Neuron (in vitro differentiated cells): ENCODE measurements around the gene MGAT5.

Experiments
- H2AFZ ChIP-seq: one replicate; pipeline ENCODE4 v1.6.1; 2013; ENCODE audit warnings: low read depth, mild to moderate bottlenecking, inconsistent platforms, low read length, moderate library complexity
- H3K27me3 ChIP-seq: one replicate; pipeline ENCODE4 v1.6.1; 2013; ENCODE audit warnings: low read length; ENCODE audit not compliant: insufficient read depth
- H3K36me3 ChIP-seq: one replicate; pipeline ENCODE4 v1.6.1; 2013; ENCODE audit warnings: low read length; ENCODE audit not compliant: insufficient read depth
- H3K4me1 ChIP-seq: one replicate; pipeline ENCODE4 v1.6.1; 2013; ENCODE audit warnings: low read length; ENCODE audit not compliant: insufficient read depth
- H3K4me3 ChIP-seq: 2 replicates; pipeline ENCODE4 v1.5.1; 2013; ENCODE audit warnings: mild to moderate bottlenecking, low read length, moderate library complexity
- H3K9me3 ChIP-seq: one replicate; pipeline ENCODE4 v1.6.1; 2013; ENCODE audit warnings: low read length

The MGAT5 gene

GRCh38 chr2:134253804-134254203 is at the start of gene MGAT5:
Gene MGAT5, plus strand, starts transcription at chr2:134254072. Its CDS starts 332 bp downstream, at chr2:134254404.
- no peaks in the 10 kb centered on the region for H3K9me3 ChIP-seq
- H3K4me3 ChIP-seq, result no peak within 1 kb of the TSS
- no peaks in the 10 kb centered on the region for H3K36me3 ChIP-seq
- no peaks in the 10 kb centered on the region for H3K27me3 ChIP-seq
- H2AFZ ChIP-seq, result no peak within 1 kb of the TSS
- peaks cover 6% of the 10 kb centered on the region for H3K4me1 ChIP-seq

GRCh38 chr2:134205087-134205486 is 48.8 kb upstream of the MGAT5 start:
- H3K9me3 ChIP-seq, result peaks cover 2% of the 10 kb centered on the region
- H3K4me3 ChIP-seq, result no peak overlapping the region
- H2AFZ ChIP-seq, result no peak overlapping the region
- H3K4me1 ChIP-seq, result peaks cover 33% of the 10 kb centered on the region
- H3K27me3 ChIP-seq, result no peaks in the 10 kb centered on the region
- no peaks in the 10 kb centered on the region for H3K36me3 ChIP-seq

- H2AFZ ChIP-seq, result no peak overlapping the region
- H3K36me3 ChIP-seq, result no peaks in the 10 kb centered on the region
- H3K9me3 ChIP-seq, result peaks cover 2% of the 10 kb centered on the region
- H3K27me3 ChIP-seq, result no peaks in the 10 kb centered on the region
- no peak overlapping the region for H3K4me3 ChIP-seq
- peaks cover 31% of the 10 kb centered on the region for H3K4me1 ChIP-seq
These were observed 47.8 kb upstream of the MGAT5 start for GRCh38 chr2:134206031-134206430.

GRCh38 chr2:134206573-134206972 is 47.3 kb upstream of the MGAT5 start:
- Histone ChIP-seq H3K4me3 (no peak overlapping the region), H3K9me3 (peaks cover 2% of the 10 kb centered on the region), H3K4me1 (peaks cover 25% of the 10 kb centered on the region), H3K27me3 (no peaks in the 10 kb centered on the region), H2AFZ (no peak overlapping the region), H3K36me3 (no peaks in the 10 kb centered on the region)

GRCh38 chr2:134207589-134208209 is 46.2 kb upstream of the MGAT5 start:
- H2AFZ ChIP-seq, result no peak overlapping the region
- H3K9me3 ChIP-seq, result peaks cover 2% of the 10 kb centered on the region
- H3K27me3 ChIP-seq, result no peaks in the 10 kb centered on the region
- no peak overlapping the region for H3K4me3 ChIP-seq
- peaks cover 16% of the 10 kb centered on the region for H3K4me1 ChIP-seq
- no peaks in the 10 kb centered on the region for H3K36me3 ChIP-seq

- no peak overlapping the region for H2AFZ ChIP-seq
- no peaks in the 10 kb centered on the region for H3K27me3 ChIP-seq
- H3K36me3 ChIP-seq, result no peaks in the 10 kb centered on the region
- H3K9me3 ChIP-seq, result peaks cover 2% of the 10 kb centered on the region
- H3K4me1 ChIP-seq, result peaks cover 16% of the 10 kb centered on the region
- no peak overlapping the region for H3K4me3 ChIP-seq
These were observed 45.0 kb upstream of the MGAT5 start for GRCh38 chr2:134208825-134209224.

- Histone ChIP-seq H3K27me3 (no peaks in the 10 kb centered on the region), H3K9me3 (peaks cover 1% of the 10 kb centered on the region), H3K4me3 (no peak overlapping the region), H2AFZ (no peak overlapping the region), H3K36me3 (no peaks in the 10 kb centered on the region), H3K4me1 (no peaks in the 10 kb centered on the region)
These were observed 41.1 kb upstream of the MGAT5 start for GRCh38 chr2:134212746-134213145.

GRCh38 chr2:134216152-134216829 is 37.6 kb upstream of the MGAT5 start:
- Histone ChIP-seq H3K4me1 (no peaks in the 10 kb centered on the region), H3K36me3 (no peaks in the 10 kb centered on the region), H3K27me3 (no peaks in the 10 kb centered on the region), H3K4me3 (no peak overlapping the region), H2AFZ (no peak overlapping the region), H3K9me3 (peaks cover 1% of the 10 kb centered on the region)

- Histone ChIP-seq H2AFZ (no peak overlapping the region), H3K4me3 (no peak overlapping the region), H3K4me1 (no peaks in the 10 kb centered on the region), H3K27me3 (no peaks in the 10 kb centered on the region), H3K9me3 (peaks cover 1% of the 10 kb centered on the region), H3K36me3 (no peaks in the 10 kb centered on the region)
These were observed 36.5 kb upstream of the MGAT5 start for GRCh38 chr2:134217351-134217750.

- peaks cover 1% of the 10 kb centered on the region for H3K9me3 ChIP-seq
- H2AFZ ChIP-seq, result no peak overlapping the region
- H3K27me3 ChIP-seq, result no peaks in the 10 kb centered on the region
- H3K4me3 ChIP-seq, result no peak overlapping the region
- no peaks in the 10 kb centered on the region for H3K4me1 ChIP-seq
- no peaks in the 10 kb centered on the region for H3K36me3 ChIP-seq
These were observed 35.9 kb upstream of the MGAT5 start for GRCh38 chr2:134217924-134218323.

GRCh38 chr2:134218414-134218813 is 35.5 kb upstream of the MGAT5 start:
- no peak overlapping the region for H2AFZ ChIP-seq
- no peaks in the 10 kb centered on the region for H3K36me3 ChIP-seq
- no peaks in the 10 kb centered on the region for H3K4me1 ChIP-seq
- H3K9me3 ChIP-seq, result peaks cover 1% of the 10 kb centered on the region
- no peaks in the 10 kb centered on the region for H3K27me3 ChIP-seq
- H3K4me3 ChIP-seq, result no peak overlapping the region

GRCh38 chr2:134218930-134219658 is 34.8 kb upstream of the MGAT5 start:
- Histone ChIP-seq H3K4me1 (no peaks in the 10 kb centered on the region), H3K4me3 (no peak overlapping the region), H3K9me3 (peaks cover 1% of the 10 kb centered on the region), H2AFZ (no peak overlapping the region), H3K36me3 (no peaks in the 10 kb centered on the region), H3K27me3 (no peaks in the 10 kb centered on the region)

- Histone ChIP-seq H3K4me1 (no peaks in the 10 kb centered on the region), H2AFZ (no peak overlapping the region), H3K4me3 (no peak overlapping the region), H3K9me3 (no peaks in the 10 kb centered on the region), H3K27me3 (no peaks in the 10 kb centered on the region), H3K36me3 (no peaks in the 10 kb centered on the region)
These were observed 33.4 kb upstream of the MGAT5 start for GRCh38 chr2:134220344-134220974.
